HAP-1 (cell line): Measurements from ENCODE around the gene ZDHHC3.
"Not testable (repeated sequence)": the region's sequence is repeated elsewhere in the genome, so short reads cannot be mapped to it uniquely, and the experiment has no call there.

Source experiments
- DNase-seq, 2 experiments: peaks; one replicate each; pipeline ENCODE4 v3.0.0-alpha.2; 2016 to 2020; ENCODE audit warnings: low spot score in 2 of 2
- H3K27me3 ChIP-seq: fragments of 250-450 bp; sonication (Bioruptor Pico); 2 replicates; pipeline ENCODE4 v1.5.1; 2020; ENCODE audit warnings: low read depth, mild to moderate bottlenecking, moderate library complexity
- H3K36me3 ChIP-seq: fragments of 250-450 bp; sonication (Bioruptor Pico); replicated peaks from 2 replicates; pipeline ENCODE4 v1.5.1; 2020; ENCODE audit warnings: mild to moderate bottlenecking
- H3K4me1 ChIP-seq: fragments of 250-450 bp; sonication (Bioruptor Pico); 2 replicates; pipeline ENCODE4 v1.5.1; 2020; ENCODE audit warnings: mild to moderate bottlenecking
- H3K4me3 ChIP-seq: fragments of 250-450 bp; sonication (Bioruptor Pico); 2 replicates; pipeline ENCODE4 v1.5.1; 2020; ENCODE audit warnings: mild to moderate bottlenecking, moderate library complexity
- H3K9me3 ChIP-seq: fragments of 250-450 bp; sonication (Bioruptor Pico); 2 replicates; pipeline ENCODE4 v1.5.1; 2020; ENCODE audit warnings: mild to moderate bottlenecking, moderate library complexity
- in situ Hi-C: fragments of 300-500 bp; cut with MboI; formaldehyde crosslinking; loops from 3 replicates; pipeline ENCODE4 v1.14.3; 2020; ENCODE audit warnings: low sequenced_read_pairs, inconsistent platforms, mixed read lengths

The ZDHHC3 gene

DNA sequence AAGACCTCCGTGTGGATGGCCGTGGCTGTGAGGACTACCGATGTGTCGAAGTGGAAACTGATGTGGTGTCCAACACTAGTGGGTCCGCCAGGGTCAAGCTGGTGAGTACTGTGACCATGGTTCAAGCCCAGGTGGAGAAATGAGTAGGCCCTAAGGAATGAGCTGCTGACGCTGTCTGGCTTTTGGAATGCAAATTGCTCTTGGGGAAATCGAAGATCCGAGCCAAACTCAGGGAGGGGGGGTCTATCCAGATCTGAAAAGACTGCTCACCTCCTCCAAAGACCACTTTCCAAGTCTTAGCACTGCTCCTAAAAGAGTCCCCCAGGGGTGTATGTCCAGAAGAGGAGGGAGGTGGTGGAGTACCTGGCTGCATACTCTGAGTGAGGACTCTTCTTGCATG lies 13.2 kb upstream of the ZDHHC3 start:
- H3K36me3 ChIP-seq: peaks cover 49% of the 10 kb centered on the region

DNA sequence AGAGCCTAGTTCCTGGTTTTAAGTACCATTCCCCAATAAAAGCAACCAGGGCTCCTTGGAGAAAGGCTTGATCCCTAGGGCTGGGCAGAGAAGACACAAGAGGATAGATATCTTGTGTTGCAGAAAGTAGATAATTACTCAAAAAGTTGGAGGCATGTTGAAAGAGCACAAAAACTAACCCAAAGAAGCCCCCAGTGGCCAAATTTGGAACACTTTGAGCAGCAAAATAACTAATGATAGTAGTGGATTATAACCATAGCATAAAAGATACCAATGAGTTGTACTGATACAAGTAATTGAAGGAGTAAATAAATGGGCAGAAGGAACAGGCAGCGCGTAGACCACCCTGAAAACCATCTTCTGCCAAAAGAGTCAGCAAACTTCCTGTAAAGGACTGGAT lies 12.1 kb upstream of the ZDHHC3 start:
- Histone ChIP-seq H3K27me3 (no peaks in the 10 kb centered on the region), H3K36me3 (peaks cover 43% of the 10 kb centered on the region), H3K4me3 (no peak overlapping the region), H3K9me3 (no peaks in the 10 kb centered on the region), H3K4me1 (peaks cover 4% of the 10 kb centered on the region; the same call in 1 of the 2 replicates)
- DNase-seq: peak; percentile 15 to 29
- in situ Hi-C loops: no loop called here

More for the DNA sequence above, 13.2 kb upstream of the ZDHHC3 start:
- in situ Hi-C loops: no loop called here
- Histone ChIP-seq H3K9me3 (no peaks in the 10 kb centered on the region), H3K4me3 (no peak overlapping the region), H3K27me3 (no peaks in the 10 kb centered on the region), H3K4me1 (peaks cover 9% of the 10 kb centered on the region; the same call in 1 of the 2 replicates)
- DNase-seq: no peak

DNA sequence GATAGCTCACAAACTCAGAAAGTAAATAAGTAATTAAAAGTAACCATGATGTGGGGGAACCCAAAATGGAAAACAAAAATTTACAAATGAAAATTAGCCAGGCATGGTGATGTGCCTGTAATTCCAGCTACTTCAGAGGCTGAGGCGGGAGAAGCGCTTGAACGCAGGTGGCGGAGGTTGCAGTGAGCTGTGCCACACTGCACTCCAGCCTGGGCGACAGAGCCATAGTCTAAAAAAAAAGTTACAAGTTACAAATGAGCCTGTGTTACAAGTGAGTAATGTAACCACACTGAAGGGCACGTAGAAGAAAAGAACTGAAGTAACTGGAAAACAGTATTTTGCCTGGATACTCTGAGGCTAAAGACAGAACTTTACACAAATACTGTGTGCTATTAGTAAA lies 11.4 kb upstream of the ZDHHC3 start:
- H3K27me3 ChIP-seq: no peaks in the 10 kb centered on the region
- no peak for DNase-seq
- in situ Hi-C loops: no loop called here
- peaks cover 36% of the 10 kb centered on the region for H3K36me3 ChIP-seq
- no peaks in the 10 kb centered on the region for H3K9me3 ChIP-seq
- no peak overlapping the region for H3K4me3 ChIP-seq
- H3K4me1 ChIP-seq: no peaks in the 10 kb centered on the region

DNA sequence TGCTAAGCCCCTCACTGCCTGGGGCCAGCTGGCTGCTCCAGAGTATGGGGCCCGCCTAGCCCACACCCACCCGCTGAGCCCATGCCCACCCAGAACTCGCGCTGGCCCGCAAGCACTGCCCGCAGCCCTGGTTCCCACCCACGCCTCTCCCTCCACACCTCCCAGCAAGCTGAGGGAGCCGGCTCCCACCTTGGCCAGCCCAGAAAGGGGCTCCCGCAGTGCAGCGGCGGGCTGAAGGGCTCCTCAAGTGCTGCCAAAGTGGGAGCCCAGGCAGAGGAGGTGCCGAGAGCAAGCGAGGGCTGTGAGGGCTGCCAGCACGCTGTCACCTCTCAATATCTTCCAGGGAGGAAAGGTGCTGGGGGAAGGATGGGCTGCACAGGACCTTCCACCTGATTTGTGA lies 10.4 kb upstream of the ZDHHC3 start:
- H3K27me3 ChIP-seq, H3K4me3 ChIP-seq, DNase-seq, H3K4me1 ChIP-seq, in situ Hi-C loops, H3K9me3 ChIP-seq: not testable (repeated sequence)
- H3K36me3 ChIP-seq: peaks cover 28% of the 10 kb centered on the region

DNA sequence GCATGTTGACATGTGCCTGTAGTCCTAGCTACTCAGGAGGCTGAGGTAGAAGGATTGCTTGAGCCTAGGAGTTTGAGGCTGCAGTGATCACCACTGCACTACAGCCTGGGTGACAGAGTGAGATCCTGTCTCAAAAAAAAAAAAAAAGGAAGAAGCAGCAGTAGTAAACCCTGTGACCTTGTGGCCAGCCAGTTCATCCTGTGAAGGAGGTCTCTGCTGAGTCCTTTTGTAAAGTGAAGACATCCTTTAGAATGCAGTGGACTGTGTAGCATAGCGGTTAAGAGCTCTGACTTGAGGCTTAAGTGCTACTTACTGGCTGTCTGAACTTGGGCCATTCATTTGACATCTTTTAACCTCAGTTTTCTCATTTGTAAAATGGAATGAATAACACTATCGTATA lies 8.4 kb upstream of the ZDHHC3 start:
- in situ Hi-C loops: no loop called here
- Histone ChIP-seq H3K36me3 (peaks cover 13% of the 10 kb centered on the region), H3K27me3 (no peaks in the 10 kb centered on the region), H3K4me1 (no peaks in the 10 kb centered on the region), H3K4me3 (no peak overlapping the region), H3K9me3 (no peaks in the 10 kb centered on the region)
- no peak for DNase-seq

DNA sequence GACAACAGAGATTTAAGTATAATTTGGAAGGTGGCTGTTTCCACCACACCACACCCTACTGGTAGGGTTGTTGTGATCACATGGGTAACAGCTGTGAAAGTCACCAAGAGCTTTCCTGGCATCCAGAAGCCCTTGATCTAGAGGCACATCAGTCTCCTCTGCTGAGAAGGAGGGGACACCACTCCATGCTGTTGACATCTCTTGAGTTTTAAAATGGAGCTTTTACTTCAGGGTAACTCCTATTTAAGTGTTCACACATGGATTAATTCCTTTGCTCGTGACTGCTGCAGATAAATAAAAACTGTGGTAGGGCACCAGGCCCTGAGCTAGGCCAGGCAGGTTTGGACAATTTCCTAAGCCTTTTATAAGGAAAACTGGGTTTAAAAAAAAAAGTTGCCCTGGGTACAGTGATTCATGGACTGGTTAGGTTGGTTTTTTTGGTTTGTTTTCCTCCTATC lies 7.5 kb upstream of the ZDHHC3 start:
- no peak for DNase-seq
- H3K4me3 ChIP-seq: no peak overlapping the region
- no peaks in the 10 kb centered on the region for H3K9me3 ChIP-seq
- in situ Hi-C loops: no loop called here
- no peaks in the 10 kb centered on the region for H3K4me1 ChIP-seq
- H3K27me3 ChIP-seq: no peaks in the 10 kb centered on the region
- H3K36me3 ChIP-seq: peaks cover 6% of the 10 kb centered on the region

DNA sequence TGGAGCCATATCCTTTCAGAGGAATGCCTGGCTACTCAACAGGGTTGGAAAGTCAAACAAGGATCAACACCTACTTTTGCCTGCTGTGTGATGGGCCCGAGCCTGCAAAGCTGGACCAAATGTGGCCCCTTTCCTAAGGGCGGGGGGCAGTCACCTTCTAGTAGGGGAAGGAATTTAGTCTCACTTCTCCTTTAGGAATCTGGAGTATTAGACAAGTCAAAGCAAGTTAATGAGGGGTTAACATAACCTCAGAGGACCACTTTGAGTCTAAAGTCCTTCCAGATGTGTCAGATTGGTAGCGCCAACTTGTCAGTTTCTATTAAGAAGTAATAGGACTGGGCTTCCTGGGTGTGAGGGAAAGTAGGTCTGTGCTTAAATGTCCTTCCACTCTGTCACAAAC lies 6.8 kb upstream of the ZDHHC3 start:
- Histone ChIP-seq H3K27me3 (no peaks in the 10 kb centered on the region), H3K36me3 (peaks cover 6% of the 10 kb centered on the region), H3K9me3 (no peaks in the 10 kb centered on the region), H3K4me1 (no peaks in the 10 kb centered on the region; the same call in 1 of the 2 replicates), H3K4me3 (no peak overlapping the region)
- DNase-seq: no peak
- in situ Hi-C loops: no loop called here

DNA sequence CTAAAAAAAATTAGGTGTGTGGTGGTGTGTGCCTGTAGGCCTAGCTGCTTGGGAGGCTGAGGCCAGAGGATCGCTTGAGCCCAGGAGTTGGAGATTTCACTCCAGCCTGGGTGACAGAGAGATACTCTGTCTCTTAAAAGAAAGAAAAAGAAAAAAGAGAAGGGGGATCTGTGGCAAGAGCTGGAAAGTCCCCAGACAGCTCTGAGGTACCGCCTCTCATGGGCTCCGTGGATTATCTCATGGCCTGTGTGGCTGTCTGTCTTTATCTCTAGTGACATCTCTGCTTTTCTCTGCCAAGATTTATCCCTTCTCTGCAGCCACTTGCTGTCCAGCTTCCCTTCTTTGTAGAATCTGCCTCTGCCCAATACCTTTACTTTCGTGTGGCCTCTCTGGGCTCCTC lies 5.8 kb upstream of the ZDHHC3 start:
- in situ Hi-C loops: no loop called here
- Histone ChIP-seq H3K4me1 (peaks cover 3% of the 10 kb centered on the region), H3K36me3 (peaks cover 6% of the 10 kb centered on the region), H3K27me3 (no peaks in the 10 kb centered on the region), H3K4me3 (no peak overlapping the region), H3K9me3 (no peaks in the 10 kb centered on the region)
- DNase-seq: no peak

DNA sequence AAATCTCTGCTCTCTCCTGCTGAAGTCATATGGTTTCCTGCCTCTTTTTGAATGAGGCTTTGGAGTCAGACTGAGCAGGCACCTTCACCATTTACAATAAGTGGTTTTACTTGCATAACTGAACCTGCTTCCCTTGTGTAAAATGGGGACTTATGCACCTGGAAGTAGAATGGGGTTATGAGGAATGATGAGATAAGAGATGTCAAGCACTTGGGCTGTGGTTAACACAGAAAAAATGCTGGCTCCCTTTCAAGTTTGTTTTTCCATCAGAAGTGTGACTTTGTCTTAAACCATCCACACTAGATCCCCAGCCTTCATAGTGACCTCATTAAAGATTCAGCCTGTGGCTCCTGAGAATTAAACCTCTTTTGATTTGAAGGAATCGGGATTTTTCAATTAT lies 5.2 kb upstream of the ZDHHC3 start:
- no peak overlapping the region for H3K4me3 ChIP-seq
- in situ Hi-C loops: no loop called here
- no peaks in the 10 kb centered on the region for H3K27me3 ChIP-seq
- H3K9me3 ChIP-seq: no peaks in the 10 kb centered on the region
- no peak for DNase-seq
- H3K4me1 ChIP-seq: peaks cover 3% of the 10 kb centered on the region
- peaks cover 8% of the 10 kb centered on the region for H3K36me3 ChIP-seq

DNA sequence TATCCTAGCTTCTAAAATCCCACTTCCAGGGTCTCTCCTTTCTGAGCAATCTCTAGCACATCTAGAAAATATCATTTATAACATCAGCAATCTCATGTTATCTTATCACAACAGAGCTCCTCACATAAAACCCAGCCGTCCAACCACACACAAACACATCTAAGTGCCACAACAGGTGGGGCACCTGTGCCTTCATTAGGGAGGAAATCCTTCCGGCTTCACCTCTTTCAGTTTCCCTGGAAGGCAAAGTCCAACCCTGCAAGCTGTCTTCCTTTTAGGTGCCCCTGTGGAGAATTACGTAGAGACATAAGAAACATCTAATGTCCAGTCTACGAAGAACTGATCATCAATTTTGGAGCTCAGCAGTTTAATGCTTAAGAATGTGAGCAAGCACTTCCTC lies 1.6 kb downstream of the ZDHHC3 start:
- Histone ChIP-seq H3K4me3 (peak overlapping the region; percentile 99; the same call in 1 of the 2 replicates), H3K9me3 (no peaks in the 10 kb centered on the region), H3K4me1 (peaks cover 6% of the 10 kb centered on the region), H3K27me3 (no peaks in the 10 kb centered on the region), H3K36me3 (peaks cover 3% of the 10 kb centered on the region; the same call in 1 of the 2 replicates)
- no peak for DNase-seq
- in situ Hi-C loops: no loop called here

DNA sequence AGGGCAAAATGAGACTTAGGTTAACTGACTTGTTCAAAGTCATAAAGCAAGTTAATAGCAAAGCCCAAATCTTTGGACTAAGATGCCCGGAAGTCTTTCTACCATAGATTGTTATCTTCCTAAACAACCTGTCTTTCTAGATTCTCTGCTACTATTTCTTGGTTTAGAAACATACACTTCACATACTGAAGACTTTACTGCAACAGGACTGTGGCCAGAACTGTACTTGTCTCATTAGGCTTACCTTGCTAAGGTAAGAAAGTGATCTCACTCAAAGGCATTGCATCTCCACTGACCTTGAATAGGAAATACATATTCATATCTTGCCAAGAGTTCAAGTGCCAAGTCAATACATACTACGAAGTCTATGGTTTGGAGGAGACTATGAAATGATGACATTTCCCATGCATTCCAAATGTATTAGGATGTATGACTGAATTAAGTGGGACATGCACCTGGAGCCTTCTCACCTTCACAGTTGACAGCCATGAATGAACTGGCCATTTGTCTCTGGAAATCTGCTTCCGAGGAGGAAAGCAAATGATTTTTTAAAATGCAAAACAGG lies 5.0 kb downstream of the ZDHHC3 start:
- H3K27me3 ChIP-seq: no peaks in the 10 kb centered on the region
- H3K9me3 ChIP-seq: no peaks in the 10 kb centered on the region
- DNase-seq: no peak
- H3K36me3 ChIP-seq: no peaks in the 10 kb centered on the region; the same call in 1 of the 2 replicates
- peaks cover 2% of the 10 kb centered on the region; the same call in 1 of the 2 replicates for H3K4me1 ChIP-seq
- in situ Hi-C loops: no loop called here
- no peak overlapping the region for H3K4me3 ChIP-seq

DNA sequence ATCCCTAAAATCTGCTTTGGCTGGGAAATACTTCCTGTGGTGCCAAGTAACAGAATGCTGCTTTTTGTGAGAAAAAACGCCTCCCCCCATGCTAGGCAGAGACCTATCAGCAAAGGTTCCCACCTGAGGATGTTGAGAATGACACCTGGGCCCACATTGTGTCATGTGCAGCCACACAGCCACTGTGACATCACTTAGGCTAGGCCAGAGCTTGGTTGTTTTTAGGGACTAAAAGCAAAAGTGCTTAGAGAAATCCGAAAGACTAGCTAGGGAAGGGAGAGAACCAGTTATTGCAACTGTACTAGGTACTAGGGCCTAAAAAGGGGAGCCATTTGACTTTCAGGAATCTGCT lies 6.2 kb downstream of the ZDHHC3 start:
- in situ Hi-C loops: no loop called here
- no peak for DNase-seq
- Histone ChIP-seq H3K36me3 (no peaks in the 10 kb centered on the region; the same call in 1 of the 2 replicates), H3K4me3 (no peak overlapping the region), H3K9me3 (no peaks in the 10 kb centered on the region), H3K27me3 (no peaks in the 10 kb centered on the region), H3K4me1 (peaks cover 2% of the 10 kb centered on the region; the same call in 1 of the 2 replicates)

DNA sequence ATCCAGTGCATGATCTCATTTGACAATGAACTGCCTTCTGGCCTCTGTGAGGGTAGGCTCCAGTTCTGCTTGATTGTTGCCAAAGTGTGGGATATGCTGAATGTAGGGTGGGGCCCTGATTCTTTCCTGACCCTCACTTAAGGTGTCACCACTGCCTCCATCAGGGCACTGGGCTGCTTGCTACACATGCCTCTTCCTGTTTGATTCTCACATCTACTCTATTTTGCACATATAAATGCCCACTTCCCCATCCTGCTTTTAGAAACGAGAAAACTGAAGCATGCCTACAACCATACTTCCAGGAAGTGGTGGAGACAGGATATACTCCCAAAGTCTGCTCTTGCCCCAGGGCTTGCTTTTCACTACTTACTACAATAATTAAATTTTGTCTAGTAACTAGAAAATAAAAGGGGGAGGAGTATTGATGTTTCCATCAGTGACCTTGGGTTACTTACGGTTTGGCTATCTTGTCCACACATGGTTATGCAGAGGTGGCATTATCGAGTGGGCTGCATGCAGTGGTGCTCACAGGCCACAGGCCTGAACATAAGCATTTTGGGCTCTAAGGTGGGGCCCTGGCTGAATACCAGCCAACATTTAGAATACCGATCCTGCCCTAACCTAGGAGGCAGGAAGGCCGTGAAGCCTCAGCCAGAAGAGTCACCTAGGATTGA lies 6.7 kb downstream of the ZDHHC3 start:
- Histone ChIP-seq H3K4me1 (peaks cover 2% of the 10 kb centered on the region; the same call in 1 of the 2 replicates), H3K4me3 (no peak overlapping the region), H3K36me3 (no peaks in the 10 kb centered on the region; the same call in 1 of the 2 replicates), H3K9me3 (no peaks in the 10 kb centered on the region), H3K27me3 (no peaks in the 10 kb centered on the region)
- in situ Hi-C loops: no loop called here
- DNase-seq: no peak

DNA sequence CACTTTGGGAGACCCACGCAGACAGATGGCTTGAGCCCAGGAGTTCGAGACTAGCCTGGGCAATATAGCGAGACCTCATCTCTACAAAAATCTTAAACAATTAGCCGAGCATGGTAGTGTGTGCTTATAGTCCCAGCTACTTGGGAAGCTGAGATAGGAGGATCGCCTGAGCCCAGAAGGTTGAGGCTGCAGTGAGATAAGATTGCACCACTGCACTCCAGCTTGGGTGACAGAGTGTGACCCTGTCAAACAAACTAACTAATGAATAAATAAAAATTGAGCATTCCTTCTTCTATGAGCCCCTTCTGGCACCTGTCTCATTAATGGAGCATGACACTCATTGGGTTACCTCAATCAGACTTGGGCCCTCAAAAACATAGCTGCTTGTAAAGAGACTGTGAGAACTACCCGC lies 7.5 kb downstream of the ZDHHC3 start:
- H3K36me3 ChIP-seq: no peaks in the 10 kb centered on the region

More for the DNA sequence above, 7.5 kb downstream of the ZDHHC3 start:
- Histone ChIP-seq H3K4me3 (no peak overlapping the region), H3K9me3 (no peaks in the 10 kb centered on the region), H3K27me3 (no peaks in the 10 kb centered on the region), H3K4me1 (no peaks in the 10 kb centered on the region)
- DNase-seq: no peak
- in situ Hi-C loops: no loop called here
